CD4-positive, alpha-beta T cell treated with Interleukin-12 subunit alpha and Interleukin-12 subunit beta, for 1 hour (primary cell): ENCODE measurements around the gene OR1I1.

Experiments
- DNase-seq: peaks from one replicate; pipeline ENCODE4 v3.0.0-alpha.2; 2020

The OR1I1 gene

GRCh38 chr19:15099017-15099582 lies 17.1 kb downstream of the OR1I1 start:
- no peak for DNase-seq

DNA sequence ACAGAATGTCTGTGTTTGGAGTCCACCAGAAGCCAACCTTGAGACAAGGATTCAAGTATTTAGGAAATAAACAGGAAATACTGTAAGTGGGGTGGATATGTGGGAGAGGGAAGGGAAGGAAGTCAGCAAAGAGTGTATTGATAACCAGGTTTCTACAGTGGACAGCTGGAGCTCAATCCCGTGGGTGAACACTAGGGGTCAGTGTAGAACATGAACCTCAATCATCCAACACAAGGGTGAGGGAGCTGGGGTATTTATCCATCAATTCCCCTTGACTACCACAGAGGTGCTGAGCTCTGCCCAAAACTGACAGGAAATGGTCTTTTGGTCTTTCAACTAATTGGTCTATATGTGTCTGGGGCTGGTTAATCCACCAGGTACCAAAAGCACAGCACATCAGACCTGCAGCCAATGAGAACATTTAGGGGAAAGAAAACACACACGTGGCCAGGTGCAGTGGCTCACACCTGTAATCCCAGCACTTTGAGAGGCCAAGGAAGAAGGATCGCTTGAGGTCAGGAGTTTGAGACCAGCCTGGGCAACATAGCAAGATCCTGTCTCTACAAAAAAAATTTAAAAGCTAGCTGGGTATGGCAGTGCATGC lies 19.6 kb downstream of the OR1I1 start:
- peak; percentile 60 for DNase-seq

GRCh38 chr19:15104003-15104402 lies 22.0 kb downstream of the OR1I1 start:
- no peak for DNase-seq

- no peak for DNase-seq
These were observed 22.4 kb downstream of the OR1I1 start for GRCh38 chr19:15104411-15104810.

DNA sequence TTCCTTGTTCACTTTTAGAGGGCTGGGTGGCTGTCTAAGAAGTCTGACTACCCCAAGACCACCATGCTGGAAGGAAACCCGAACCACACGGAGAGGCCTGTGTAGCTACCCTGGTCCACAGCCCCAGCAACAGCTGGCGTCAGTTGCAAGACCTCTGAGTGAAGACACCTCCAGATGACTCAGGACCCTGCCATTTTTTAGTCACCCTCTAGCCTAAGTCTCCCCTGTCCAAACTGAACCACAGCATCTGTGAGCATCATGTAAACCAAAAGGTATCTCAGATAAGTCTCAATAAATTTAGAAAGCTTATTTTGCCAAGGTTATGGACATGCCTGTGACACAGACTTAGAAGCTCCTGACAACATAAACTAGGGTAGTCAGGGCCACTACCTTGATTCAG lies 23.0 kb downstream of the OR1I1 start:
- no peak for DNase-seq

DNA sequence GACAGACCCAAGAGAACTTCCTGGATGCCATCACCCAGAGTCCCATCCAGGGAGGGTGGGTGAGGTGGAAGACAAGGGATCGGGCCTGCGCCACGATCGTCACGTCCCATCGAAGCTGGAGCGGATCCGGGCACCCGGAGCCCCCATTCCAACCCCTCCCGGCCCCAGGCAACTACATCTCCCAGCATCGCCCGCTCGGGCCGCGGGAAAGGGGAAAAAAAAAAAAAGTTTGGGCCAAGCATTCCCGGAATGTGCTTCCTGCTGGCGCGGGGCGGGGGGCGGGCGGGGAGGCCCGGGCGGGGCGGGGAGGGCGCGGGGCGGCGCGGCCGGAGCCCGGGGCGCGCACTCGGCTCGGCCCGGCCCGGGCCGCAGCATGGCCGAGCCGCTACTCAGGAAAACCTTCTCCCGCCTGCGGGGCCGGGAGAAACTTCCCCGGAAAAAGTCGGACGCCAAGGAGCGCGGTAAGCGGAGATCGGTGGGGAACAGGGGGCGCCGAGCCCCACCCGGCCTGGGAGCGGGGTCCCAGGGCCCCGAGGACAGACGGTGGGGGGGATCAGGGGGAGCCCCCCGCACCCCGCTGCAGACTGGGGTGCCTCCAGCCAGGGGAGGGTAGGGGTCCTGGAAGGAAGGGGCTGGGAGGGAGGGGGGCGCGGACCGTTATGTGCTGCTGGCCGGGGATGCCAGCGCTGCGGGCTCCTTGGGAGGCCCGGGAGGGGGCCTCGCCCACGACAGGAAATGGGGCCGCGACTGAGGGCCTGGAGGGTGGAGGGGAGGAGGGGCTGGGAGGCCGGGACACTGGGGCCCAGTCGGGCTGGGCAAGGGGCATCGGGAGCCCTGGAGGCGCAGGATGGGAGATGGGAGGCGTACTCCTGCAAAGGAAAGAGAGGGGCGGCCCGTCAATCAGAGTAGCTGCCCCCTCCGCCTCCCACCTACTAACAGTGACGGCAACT lies 25.3 kb downstream of the OR1I1 start, which contains the start of gene SYDE1:
Gene SYDE1 (plus strand): TSS at position 341 of the 950 bp plus-strand sequence. CDS start 33 bp downstream, at position 374.
- no peak for DNase-seq

DNA sequence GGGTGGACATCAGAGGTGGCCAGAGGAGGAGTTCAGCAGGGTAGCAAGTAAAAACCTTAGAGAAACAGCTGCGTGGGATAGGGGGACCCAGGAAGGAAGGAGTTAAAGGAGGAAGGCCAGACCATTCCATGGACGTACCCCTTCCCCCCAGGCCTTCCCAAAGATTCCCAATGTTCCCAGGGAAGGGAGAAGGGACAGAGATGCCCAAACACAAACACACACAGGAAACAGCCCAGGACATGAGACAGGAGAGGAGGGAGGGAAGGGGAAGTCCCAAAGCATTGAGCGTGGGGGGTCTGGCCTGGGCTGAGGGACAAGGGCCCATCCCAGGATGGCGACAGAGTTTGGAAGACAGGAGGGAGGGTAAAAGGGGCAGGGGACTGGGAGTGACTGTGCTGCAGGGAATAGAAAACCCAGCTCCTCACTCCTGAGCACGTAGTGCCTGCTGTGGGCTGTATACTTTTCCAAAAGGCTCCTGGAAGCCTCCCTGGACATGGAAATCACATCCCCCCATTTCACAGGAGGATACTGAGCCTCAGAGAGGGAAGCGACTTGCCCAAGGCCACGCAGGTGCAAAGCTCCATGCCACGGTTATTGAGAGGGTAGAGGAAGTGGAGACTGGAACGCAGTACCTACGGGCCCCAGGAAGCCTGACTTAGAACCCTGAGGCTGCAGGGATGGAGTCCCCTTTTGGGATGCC lies 26.3 kb downstream of the OR1I1 start:
- DNase-seq = no peak

DNA sequence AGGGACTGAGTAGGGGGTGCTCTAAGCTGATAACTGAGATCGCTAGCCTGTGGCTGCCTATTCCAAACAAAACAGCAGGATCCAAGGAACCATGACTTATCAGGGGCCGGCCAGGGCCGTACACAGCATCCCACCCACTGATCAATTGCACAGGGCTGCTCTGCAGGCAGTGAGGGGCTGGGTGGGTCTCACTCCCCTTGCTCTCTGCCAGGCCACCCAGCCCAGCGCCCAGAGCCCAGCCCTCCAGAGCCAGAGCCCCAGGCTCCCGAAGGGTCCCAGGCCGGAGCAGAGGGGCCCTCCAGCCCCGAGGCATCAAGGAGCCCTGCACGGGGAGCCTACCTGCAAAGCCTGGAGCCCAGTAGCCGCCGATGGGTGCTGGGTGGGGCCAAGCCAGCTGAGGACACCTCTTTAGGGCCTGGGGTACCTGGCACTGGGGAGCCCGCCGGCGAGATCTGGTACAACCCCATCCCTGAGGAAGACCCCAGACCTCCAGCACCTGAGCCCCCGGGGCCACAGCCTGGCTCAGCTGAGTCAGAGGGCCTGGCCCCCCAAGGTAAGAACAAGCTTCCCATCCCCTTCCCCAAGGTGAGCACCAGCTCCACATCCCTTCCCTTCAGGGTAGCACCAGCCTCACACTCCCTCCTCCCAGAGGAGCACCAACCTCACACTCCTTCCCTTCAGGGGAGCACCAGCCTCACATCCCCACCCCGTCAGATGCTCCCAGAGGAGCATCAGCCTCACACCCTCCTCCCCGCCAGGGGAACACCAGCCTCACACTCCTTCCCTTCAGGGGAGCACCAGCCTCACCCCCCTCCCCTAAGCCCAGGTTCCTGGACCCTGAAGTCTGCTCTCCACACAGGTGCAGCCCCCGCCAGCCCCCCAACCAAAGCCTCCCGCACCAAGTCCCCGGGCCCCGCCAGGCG lies 27.1 kb downstream of the OR1I1 start:
- DNase-seq = no peak

GRCh38 chr19:15109768-15110417 lies 27.9 kb downstream of the OR1I1 start:
- DNase-seq = no peak

GRCh38 chr19:15110418-15110815 lies 28.4 kb downstream of the OR1I1 start:
- DNase-seq = no peak

DNA sequence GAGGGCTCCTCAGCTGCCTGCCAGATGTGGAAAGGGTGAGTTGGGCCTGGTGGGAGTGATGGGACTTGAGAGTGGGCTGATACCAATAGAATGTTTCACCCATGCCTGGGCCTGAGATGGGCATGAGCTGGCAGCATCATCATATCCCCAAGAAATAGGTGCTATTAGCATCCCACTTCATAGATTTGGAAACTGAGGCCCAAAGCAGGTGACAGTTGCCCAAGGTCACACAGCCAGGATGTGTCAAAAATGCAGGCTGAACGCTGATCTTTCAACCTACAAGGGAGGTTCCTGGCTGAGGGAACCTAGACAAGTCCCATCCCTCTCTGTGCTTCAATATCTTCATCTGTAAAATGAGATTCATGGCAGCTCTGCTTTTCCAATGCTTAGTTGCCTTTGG lies 29.7 kb downstream of the OR1I1 start:
- DNase-seq = no peak

DNA sequence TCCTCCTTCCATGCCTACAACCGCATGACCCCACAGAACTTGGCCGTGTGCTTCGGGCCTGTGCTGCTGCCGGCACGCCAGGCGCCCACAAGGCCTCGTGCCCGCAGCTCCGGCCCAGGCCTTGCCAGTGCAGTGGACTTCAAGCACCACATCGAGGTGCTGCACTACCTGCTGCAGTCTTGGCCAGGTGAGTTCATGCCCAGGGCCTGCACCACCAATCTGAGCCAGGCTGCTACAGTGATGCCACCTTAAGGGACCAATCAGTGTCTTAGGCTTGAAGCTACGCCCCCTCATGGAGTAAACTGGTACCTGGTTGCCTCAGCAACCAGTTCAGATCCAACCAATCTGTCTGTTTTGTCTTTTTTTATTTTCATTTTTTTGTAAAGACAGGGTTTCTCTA lies 30.4 kb downstream of the OR1I1 start:
- no peak for DNase-seq

- no peak for DNase-seq
These were observed 31.5 kb downstream of the OR1I1 start for GRCh38 chr19:15113245-15114152.

GRCh38 chr19:15114153-15114540 lies 32.1 kb downstream of the OR1I1 start:
- no peak for DNase-seq

- DNase-seq = no peak
These were observed 33.1 kb downstream of the OR1I1 start for GRCh38 chr19:15115080-15115479.

DNA sequence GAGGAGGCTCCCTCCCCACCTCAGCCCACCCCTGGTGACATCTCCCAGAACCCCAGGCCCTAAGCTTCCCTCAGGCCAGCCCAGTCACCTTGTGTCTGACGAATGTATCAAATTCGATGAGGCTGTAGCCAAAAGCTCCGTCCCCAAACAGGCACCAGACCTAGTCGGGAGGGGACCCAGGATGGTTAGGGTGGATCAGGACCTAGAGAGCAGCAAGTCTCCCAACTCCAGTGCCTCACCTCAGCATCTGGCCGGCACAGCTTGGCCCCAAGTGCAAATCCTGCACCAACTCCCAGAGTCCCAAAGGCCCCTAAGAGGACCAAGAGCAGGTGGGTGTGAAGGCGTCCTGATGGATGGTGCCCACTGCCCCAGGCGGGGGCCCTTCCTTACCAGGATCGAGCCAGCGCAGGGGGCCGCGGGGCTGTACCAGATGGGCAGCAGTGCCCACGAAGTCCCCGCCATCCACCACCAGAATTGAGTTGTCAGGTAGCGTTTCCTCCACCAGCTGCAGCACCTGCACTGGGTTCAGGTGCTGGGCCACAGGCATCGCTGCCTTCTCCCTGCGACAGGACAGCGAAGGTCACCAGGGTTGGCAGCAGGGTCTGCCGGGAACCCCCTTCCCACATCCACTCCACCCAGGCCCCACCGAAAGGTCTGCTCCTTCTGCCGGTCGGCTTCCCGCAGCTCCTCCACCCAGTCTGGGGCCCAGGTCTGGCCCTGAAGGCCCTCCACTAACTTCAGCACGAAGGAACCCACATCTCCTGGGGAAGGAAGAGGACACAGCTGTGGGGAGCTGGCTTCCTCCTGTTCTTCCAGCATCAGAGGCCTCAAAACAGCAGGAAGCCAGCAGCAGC lies 34.0 kb downstream of the OR1I1 start:
- no peak for DNase-seq

DNA sequence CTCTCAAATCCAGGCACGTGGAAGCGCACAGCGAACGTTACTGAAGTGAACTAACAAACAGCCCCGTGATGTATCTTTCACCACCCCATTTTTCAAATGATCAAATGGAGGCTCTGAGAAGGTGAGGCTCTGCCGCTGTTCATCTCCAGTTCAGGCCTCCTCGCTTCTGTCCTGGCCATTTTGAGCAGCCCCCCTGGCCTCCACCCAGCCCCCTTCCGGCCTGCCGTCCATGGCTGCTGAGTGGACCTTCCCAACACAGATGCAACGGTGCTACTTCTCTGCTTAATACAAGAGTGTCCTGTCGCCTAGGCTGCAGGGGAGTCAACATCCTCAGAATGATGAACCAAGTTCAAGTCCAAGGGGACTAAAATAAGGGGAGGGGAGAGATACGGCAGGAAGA lies 34.8 kb downstream of the OR1I1 start:
- no peak for DNase-seq

DNA sequence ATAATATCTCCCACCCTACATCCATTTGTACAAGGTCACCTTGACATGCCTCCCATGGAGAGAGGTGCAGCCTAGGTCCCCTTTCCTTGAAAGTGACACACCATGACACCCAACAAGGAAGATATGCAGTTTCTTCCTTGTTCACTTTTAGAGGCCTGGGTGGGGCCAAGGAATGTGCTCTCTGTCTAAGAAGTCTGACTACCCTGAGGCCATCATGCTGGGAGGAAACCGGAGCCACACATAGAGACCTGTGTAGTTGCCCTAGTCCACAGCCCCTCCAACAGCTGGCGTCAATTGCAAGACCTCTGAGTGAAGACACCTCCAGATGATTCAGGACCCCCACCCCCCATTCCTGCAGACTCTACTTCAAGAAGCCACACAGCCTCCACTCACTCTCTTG lies 36.2 kb downstream of the OR1I1 start:
- DNase-seq = no peak

DNA sequence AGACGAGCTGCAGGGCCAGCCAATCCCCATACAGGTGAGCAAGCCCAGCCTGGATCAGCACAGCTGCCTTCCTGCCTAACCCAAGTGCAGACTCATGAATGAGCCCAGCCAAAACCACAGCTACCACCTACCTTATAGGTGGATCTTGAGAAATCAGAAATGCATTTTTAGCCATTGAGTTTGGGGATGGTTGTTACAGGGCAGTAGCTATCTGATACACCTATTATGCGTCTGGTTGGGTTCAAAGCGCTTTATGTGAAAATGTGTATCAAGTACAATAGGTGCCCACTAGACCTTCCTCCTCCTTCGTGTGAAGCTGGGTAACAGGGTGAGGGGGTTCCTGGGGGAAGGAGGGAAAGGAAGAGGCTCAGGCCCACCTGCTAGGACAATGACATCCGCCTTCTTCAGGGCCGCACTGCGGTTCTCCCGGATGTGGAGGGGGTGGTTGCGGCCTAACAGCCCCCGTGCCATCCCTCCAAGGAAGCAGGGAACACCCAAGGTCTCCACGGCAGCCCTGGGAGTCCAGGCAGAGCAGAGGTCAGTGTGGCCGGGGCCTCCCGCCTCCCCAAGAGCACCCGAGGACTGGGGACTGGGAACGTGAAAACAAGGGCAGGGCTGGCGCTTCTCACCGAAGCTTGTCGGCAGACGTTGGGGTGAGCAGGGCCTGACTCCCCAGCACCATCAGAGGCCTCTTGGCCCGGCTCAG lies 36.9 kb downstream of the OR1I1 start:
- no peak for DNase-seq
